Calu3 (cell line): ENCODE data around the gene TMEM221. TPM values are rescaled to one million over a fixed set of nuclear protein-coding genes. Genes with fewer than 3 reads are reported as not detected.

Experiments
- BruUV-seq: library from RNA; stranded (reverse); fragments of 400-500 nt; replicated peaks from 2 replicates; lab custom pipeline; 2021; lab: Mats Ljungman, UMichigan
- CTCF ChIA-PET: fragments of 300-600 bp; sonication (Branson Sonifier 250); formaldehyde crosslinking; loops from one replicate; lab custom pipeline; 2022; ENCODE audit warnings: antibody characterized with exemption; lab: Charles Lee
- DNase-seq: peaks from one replicate; pipeline ENCODE4 v3.0.0; 2022
- H3K27ac Mint-ChIP-seq: one replicate; pipeline ENCODE4 v1.8.0; 2022; ENCODE audit warnings: mixed read lengths; ENCODE audit not compliant: unreplicated experiment
- H3K27me3 Mint-ChIP-seq: one replicate; pipeline ENCODE4 v1.8.0; 2022; ENCODE audit warnings: mixed read lengths; ENCODE audit not compliant: unreplicated experiment
- H3K36me3 Mint-ChIP-seq: one replicate; pipeline ENCODE4 v1.8.0; 2022; ENCODE audit warnings: mild to moderate bottlenecking, moderate library complexity, mixed read lengths; ENCODE audit not compliant: insufficient read depth, unreplicated experiment
- H3K4me1 Mint-ChIP-seq: one replicate; pipeline ENCODE4 v1.8.0; 2022; ENCODE audit warnings: mild to moderate bottlenecking, low read depth, mixed read lengths; ENCODE audit not compliant: unreplicated experiment
- H3K4me3 Mint-ChIP-seq: one replicate; pipeline ENCODE4 v1.8.0; 2022; ENCODE audit warnings: mild to moderate bottlenecking, low read depth, moderate library complexity, mixed read lengths; ENCODE audit not compliant: unreplicated experiment
- H3K9me3 Mint-ChIP-seq: one replicate; pipeline ENCODE4 v1.8.0; 2022; ENCODE audit warnings: low read depth, mixed read lengths; ENCODE audit not compliant: unreplicated experiment
- intact Hi-C: fragments of 100-400 bp; cut with micrococcal nuclease; formaldehyde crosslinking; loops from one replicate; pipeline ENCODE4 v1.10.0; 2022; ENCODE audit not compliant: unreplicated experiment
- total RNA-seq: library from RNA; stranded (reverse); gene quantifications from 2 replicates; pipeline ENCODE4 v1.2.3, GENCODE V29; 2022
- TF ChIP-seq, protein P1 (sequence below): fragments of 200-600 bp; IDR thresholded peaks from one replicate; pipeline ENCODE4 v1.8.0; 2022; ENCODE audit warnings: antibody characterized with exemption; ENCODE audit not compliant: unreplicated experiment

The TMEM221 gene
- total RNA-seq, 1 experiment from 2014 or later = 0.59 TPM

DNA sequence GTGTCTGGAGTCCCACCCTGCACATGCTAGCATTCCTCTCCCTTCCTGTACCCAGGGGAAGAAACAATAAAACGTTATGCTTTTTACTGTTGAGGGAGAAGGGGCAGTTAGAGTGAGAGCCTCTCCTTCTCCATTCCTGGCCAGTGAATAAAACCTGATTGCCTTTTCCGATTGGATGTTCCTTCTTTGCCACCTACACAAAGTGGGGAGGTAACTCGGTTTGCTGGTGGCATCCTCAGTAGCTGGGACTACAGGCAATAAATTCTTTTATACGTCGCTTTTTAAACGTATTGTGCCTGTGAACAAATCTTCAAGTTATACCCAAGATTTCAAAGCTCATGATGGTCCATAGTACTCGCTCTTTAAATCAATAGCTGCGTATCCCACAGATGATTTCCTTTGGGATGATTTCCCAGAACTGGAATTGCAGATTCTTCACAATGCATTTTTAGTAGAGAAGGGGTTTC, 29.3 kb downstream of the TMEM221 start:
- intact Hi-C loops = no loop called here
- Mint-ChIP-seq H3K4me1 (no peaks in the 10 kb centered on the region), H3K27ac (peak overlapping the region; percentile 64), H3K9me3 (no peaks in the 10 kb centered on the region), H3K36me3 (peaks cover 21% of the 10 kb centered on the region), H3K27me3 (no peaks in the 10 kb centered on the region), H3K4me3 (peak overlapping the region; percentile 78)
- CTCF ChIA-PET = interaction anchor here (0.5 to 1.1 kb wide), 5 partner anchors 11 to 312 kb away, joined by 3 to 5 read pairs (median 3); no protein-coding TSS in a partner anchor
- TSS peak; percentile 81 for BruUV-seq
- TF ChIP-seq, protein P1, sequence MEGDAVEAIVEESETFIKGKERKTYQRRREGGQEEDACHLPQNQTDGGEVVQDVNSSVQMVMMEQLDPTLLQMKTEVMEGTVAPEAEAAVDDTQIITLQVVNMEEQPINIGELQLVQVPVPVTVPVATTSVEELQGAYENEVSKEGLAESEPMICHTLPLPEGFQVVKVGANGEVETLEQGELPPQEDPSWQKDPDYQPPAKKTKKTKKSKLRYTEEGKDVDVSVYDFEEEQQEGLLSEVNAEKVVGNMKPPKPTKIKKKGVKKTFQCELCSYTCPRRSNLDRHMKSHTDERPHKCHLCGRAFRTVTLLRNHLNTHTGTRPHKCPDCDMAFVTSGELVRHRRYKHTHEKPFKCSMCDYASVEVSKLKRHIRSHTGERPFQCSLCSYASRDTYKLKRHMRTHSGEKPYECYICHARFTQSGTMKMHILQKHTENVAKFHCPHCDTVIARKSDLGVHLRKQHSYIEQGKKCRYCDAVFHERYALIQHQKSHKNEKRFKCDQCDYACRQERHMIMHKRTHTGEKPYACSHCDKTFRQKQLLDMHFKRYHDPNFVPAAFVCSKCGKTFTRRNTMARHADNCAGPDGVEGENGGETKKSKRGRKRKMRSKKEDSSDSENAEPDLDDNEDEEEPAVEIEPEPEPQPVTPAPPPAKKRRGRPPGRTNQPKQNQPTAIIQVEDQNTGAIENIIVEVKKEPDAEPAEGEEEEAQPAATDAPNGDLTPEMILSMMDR = no peak
- DNase-seq = no peak

DNA sequence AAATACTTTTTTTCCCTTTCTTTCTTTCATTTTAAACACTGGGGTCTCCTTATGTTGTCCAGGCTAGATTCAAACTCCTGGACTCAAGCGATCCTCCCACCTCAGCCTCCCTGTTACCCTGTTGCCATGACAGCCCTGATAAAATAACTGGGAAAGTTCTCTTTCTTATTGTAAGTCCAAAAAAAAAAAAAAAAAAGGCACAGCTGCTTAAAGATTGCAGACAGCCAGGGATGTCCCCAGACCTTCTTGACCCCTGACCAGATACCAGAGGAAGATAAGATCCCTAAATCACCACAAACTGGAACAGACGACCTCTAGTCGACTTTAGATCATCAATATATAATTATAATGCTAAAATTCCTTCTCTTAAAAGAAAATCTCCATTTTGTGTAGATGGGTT, 29.8 kb downstream of the TMEM221 start:
- no TSS peak for BruUV-seq
- no peak overlapping the region for H3K27ac Mint-ChIP-seq
- H3K9me3 Mint-ChIP-seq = no peaks in the 10 kb centered on the region
- TF ChIP-seq, protein P1 = no peak
- no peak for DNase-seq
- H3K4me3 Mint-ChIP-seq = peak overlapping the region; percentile 78
- intact Hi-C loops = no loop called here
- CTCF ChIA-PET = no interaction called here
- H3K4me1 Mint-ChIP-seq = no peaks in the 10 kb centered on the region
- no peaks in the 10 kb centered on the region for H3K27me3 Mint-ChIP-seq
- H3K36me3 Mint-ChIP-seq = peaks cover 21% of the 10 kb centered on the region

DNA sequence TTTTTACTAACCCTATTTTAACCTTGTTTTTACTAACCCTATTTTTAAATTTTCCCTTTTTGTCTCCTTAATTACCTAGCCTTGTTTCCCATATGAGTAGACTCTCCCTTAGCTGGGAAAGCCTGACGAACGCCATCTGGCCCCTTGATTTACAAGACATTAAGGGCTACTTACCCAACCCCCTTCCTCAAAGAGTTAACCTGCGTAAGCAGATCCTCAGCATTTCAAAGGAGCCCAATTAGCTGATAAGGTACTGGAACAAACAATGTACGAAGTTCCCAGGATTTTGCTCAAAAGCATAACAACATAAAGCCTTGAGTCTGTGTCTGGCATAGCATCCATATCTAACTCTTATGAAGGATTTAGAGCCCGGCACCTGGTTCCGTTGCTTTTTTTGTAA, 33.3 kb downstream of the TMEM221 start:
- intact Hi-C loops = no loop called here
- no peaks in the 10 kb centered on the region for H3K9me3 Mint-ChIP-seq
- no peak for DNase-seq
- CTCF ChIA-PET = no interaction called here
- no peaks in the 10 kb centered on the region for H3K4me1 Mint-ChIP-seq
- H3K27me3 Mint-ChIP-seq = peaks cover 21% of the 10 kb centered on the region
- H3K27ac Mint-ChIP-seq = no peak overlapping the region
- TF ChIP-seq, protein P1 = no peak
- H3K36me3 Mint-ChIP-seq = peaks cover 11% of the 10 kb centered on the region
- H3K4me3 Mint-ChIP-seq = no peak overlapping the region
- no TSS peak for BruUV-seq

DNA sequence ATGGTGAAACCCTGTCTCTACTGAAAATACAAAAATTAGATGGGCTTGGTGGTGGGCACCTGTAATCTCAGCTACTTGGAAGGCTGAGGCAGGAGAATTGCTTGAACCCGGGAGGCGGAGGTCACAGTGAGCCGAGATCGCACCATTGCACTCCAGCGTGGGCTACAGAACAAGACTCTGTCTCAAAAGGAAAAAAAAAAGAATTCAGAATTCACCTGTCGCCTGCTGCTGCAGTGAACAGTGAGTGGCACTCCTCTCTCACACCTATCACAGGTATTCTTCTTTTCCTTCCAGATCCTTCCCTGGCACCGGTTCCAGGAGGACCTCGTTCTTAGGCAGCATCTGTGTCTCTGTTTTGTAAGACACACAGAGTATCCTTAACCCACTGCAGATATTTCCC, 34.4 kb downstream of the TMEM221 start:
- Mint-ChIP-seq H3K27me3 (peaks cover 21% of the 10 kb centered on the region), H3K36me3 (peaks cover 1% of the 10 kb centered on the region), H3K27ac (no peak overlapping the region), H3K9me3 (no peaks in the 10 kb centered on the region), H3K4me1 (no peaks in the 10 kb centered on the region), H3K4me3 (no peak overlapping the region)
- no peak for DNase-seq
- TF ChIP-seq, protein P1 = no peak
- intact Hi-C loops = no loop called here
- BruUV-seq = no TSS peak
- CTCF ChIA-PET = no interaction called here
